GM21786 (cell line): Measurements from ENCODE around the gene CPLX3.
"Not testable (repeated sequence)": the region's sequence is repeated elsewhere in the genome, so short reads cannot be mapped to it uniquely, and the experiment has no call there.

Experiments used
- ATAC-seq: cut with Tn5 transposase; IDR thresholded peaks from one replicate; pipeline ENCODE4 v1.9.1; 2021; ENCODE audit not compliant: unreplicated experiment

CPLX3 gene

GRCh38 chr15:74826364-74826819, at the start of gene CPLX3:
Gene CPLX3 (plus strand): TSS chr15:74826627. CDS start chr15:74826704, 77 bp downstream.
- ATAC-seq = no peak

- peak; percentile 47 for ATAC-seq
Measured at GRCh38 chr15:74776821-74777768, 49.3 kb upstream of the CPLX3 start.

- ATAC-seq = peak; percentile 9
Measured at GRCh38 chr15:74777769-74778598, 48.4 kb upstream of the CPLX3 start.

GRCh38 chr15:74778599-74778970, 47.8 kb upstream of the CPLX3 start:
- ATAC-seq = no peak

- no peak for ATAC-seq
Measured at GRCh38 chr15:74779162-74779648, 47.2 kb upstream of the CPLX3 start.

GRCh38 chr15:74780523-74781430, 45.6 kb upstream of the CPLX3 start:
- ATAC-seq = no peak

- no peak for ATAC-seq
Measured at GRCh38 chr15:74781431-74782258, 44.8 kb upstream of the CPLX3 start, which contains the start of gene CSK. Gene CSK (plus strand): TSS chr15:74782080. CDS start chr15:74798298, 16,218 bp downstream.

- no peak for ATAC-seq
Measured at GRCh38 chr15:74782259-74783071, 44.0 kb upstream of the CPLX3 start.

- ATAC-seq = no peak
Measured at GRCh38 chr15:74783072-74783807, 43.2 kb upstream of the CPLX3 start.

GRCh38 chr15:74783808-74784175, 42.6 kb upstream of the CPLX3 start:
- no peak for ATAC-seq

- ATAC-seq = no peak
Measured at GRCh38 chr15:74784426-74785193, 41.8 kb upstream of the CPLX3 start.

- ATAC-seq = no peak
Measured at GRCh38 chr15:74785194-74786032, 41.0 kb upstream of the CPLX3 start.

- ATAC-seq = not testable (repeated sequence)
Measured at GRCh38 chr15:74786081-74786480, 40.3 kb upstream of the CPLX3 start.

GRCh38 chr15:74786551-74787165, 39.8 kb upstream of the CPLX3 start:
- ATAC-seq = no peak

GRCh38 chr15:74787251-74788041, 39.0 kb upstream of the CPLX3 start:
- ATAC-seq = peak; percentile 35
